HG03378 (cell line): ENCODE data around the gene ZNF154.

Experiments used
- ATAC-seq: cut with Tn5 transposase; IDR thresholded peaks from one replicate; pipeline ENCODE4 v1.9.1; 2021; ENCODE audit warnings: mild to moderate bottlenecking, moderate library complexity; ENCODE audit not compliant: unreplicated experiment

Gene ZNF154

DNA sequence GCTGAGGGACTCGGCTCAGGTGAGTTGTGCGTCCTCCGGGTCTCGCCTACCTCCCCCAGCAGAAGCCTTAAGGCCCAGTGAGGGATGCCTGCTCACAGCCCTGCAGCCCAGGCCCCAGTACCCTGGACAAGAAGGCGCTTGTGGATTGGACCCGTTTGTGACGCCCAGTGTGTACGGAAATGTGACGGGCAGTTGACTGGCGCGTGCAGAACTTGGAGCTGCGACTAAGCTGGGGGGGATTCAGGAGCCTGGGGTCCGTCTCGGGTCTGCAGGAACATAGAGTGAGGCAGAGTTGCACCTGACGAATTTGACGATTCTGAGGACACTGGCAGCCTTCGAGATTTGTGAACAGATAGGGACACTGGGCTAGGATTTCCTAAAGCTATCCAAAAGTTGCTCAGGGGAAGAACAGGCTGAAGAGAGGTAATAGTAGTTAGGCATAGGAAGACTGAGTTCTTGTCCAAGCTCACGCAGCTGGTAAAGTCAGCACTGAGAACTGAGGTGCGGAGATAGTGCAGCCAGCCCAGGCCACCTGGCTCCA is 26.7 kb downstream of the ZNF154 start:
- no peak for ATAC-seq

DNA sequence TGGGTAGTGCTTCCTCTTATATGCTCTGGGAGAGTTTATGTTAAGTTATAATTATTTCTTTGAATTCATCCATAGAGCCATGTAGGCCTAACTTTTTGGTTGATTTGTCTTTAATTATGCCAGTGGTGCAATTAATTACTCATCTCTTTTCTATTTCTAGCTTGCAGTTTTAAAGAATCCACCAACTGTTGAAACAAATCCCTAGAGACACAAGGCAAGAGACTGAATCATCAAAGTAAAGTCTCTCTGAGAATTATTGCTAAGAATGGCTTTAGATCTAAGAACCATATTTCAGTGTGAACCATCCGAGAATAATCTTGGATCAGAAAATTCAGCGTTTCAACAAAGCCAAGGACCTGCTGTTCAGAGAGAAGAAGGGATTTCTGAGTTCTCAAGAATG is 33.1 kb downstream of the ZNF154 start:
- ATAC-seq, result no peak

DNA sequence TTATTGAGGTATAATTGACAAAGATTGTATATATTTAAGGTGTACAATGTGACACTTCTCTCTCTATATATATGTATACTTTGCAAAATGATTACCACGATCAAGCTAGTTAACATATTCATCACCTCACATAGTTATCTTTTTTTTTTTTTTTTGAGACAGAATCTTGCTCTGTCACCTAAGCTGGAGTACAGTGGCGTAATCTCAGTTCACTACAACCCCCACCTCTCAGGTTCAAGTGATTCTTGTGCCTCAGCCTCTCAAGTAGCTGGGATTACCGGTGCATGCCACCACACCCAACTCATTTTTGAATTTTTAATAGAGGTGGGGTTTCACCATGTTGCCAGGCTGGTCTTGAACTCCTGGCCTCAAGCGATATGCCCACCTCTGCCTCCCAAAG is 36.5 kb downstream of the ZNF154 start:
- no peak for ATAC-seq

DNA sequence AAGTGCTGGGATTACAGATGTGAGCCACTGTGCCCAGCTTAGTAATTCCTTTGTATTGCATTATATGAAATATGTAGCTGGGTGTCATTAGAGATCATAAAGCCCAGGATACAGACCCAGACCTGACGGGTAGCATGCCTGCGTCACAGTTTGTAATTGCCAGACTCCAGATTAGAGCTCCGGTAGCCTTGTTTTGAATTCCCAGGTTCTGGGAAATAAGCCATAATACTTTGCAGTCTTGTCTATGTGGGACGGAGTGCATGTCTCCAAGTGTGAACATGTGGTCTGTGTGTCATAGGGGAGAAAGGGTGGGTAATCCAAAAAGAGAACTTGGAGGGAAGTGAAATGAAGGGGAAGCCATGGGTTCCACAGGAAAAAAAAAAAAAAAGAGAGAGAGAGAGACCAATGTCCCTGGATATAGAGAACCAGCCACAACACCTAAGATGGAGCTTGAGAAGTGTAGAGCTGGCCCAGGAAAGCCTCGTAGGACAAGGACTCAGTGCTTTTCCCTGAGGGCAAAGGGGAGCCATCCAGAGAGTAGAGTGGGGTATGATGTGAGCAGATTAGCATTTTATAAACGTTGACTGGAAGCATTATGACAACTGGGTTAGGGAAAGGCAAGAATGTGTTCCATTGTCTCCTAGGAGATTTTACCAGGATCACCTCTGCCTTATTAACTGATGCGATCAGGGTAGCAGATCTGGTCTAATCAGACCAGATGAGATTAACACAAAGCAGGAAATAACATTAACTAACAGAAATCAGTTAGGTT is 37.7 kb downstream of the ZNF154 start:
- ATAC-seq, result no peak

DNA sequence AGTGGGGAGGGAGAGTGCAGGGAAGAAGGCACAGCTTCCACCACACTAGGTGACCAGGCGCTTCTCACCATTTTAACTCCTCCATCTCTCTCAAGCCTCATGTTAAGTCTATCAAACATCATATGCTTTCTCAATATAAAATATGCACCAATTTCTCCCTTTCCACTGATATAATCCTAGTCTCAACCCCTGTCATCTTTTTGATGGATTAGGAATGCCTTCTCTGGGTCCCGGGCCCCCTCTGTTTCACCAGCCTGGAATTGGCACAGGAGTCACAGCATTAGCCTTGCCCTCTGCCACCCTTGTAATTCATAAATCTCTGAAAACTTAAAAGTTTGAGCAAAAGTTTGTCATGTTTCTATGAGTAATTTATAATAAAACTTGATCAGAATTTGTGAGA is 40.4 kb downstream of the ZNF154 start, which contains the start of gene ZSCAN4:
Gene ZSCAN4 (plus strand): TSS at position 301 of the 400 bp plus-strand sequence. CDS start 7,211 bp downstream, outside the sequence.
- no peak for ATAC-seq

DNA sequence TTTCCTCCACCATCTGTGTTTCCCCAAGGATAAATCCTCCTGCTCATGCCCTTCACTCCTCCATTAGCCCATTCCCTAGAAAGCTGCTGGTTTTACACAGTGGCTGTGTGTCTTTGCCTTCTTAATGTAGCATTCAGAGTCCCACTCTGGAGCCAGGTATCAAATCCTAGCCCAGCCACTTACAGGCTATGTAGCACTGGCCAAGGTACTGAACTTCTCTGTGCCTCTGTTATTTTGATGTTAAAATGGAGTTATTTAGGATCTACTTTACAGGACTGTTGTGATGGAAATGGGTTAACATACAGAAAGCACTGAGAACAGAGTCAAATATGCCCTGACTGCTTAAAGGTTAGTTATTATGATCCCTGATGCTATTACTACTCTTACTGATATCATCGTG is 41.8 kb downstream of the ZNF154 start:
- no peak for ATAC-seq

DNA sequence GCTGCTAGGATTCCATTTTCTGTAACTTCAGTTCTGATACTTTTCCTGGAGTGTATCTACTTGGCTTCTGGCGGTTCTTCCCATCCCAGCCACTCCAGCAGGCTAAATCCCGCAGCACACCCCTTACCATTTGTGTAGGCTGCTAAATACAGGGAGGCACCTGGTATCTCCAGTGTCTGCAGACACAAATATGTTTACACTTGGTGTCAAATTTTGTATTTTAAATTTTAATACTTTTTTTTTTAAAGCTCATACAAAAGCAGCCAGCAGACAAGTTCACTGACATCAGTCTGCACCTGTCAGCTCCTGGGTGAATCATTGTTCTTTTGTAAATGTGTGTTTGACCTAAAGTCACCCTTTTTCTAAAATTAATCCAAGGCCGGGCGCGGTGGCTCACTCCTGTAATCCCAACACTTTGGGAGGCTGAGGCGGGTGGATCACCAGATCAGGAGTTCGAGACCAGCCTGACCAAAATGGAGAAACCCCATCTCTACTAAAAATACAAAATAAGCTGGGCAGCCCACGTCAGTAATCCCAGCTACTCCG is 43.7 kb downstream of the ZNF154 start:
- no peak for ATAC-seq

DNA sequence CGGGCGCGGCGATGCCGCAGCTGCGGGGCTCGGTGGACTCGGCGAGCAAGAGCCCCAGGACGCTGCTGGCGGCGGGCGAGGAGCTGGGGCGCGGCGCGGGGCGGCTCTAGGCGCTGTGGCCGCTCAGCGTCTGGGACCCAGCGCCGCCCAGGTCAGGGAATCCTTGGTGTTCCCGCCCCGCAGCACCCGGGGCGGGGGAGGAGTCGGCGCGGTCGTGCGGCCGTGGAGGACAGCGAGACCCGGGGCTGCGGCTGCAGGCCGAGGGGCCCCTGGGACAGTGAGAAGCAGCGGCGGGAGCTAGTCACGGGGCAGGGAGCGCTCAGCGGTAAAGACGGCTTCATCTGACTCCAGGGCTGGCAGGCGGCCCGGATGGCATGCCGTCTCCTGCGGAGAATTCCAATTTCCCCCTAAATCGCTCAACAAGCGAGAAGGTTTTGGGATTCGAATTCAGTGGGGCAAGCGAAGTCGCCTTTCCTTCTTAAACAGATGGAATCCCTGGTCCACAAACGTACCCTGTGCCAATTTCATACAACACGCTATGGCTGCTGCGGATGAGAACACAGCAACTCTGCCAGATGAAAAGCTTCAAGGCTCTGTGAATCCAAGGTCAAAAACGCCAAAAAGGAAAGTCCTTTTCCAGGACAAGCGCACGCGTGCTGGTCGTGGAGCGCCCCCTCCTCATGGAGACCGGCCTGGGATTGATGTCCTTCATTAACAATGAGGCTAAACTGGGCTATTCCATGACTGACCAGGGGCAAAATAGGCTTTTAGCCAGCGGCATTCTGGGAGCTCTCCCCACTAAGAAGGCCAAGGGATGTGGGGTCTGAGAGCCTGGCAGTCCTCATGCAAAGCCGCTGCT is 44.5 kb downstream of the ZNF154 start:
- ATAC-seq, result no peak

DNA sequence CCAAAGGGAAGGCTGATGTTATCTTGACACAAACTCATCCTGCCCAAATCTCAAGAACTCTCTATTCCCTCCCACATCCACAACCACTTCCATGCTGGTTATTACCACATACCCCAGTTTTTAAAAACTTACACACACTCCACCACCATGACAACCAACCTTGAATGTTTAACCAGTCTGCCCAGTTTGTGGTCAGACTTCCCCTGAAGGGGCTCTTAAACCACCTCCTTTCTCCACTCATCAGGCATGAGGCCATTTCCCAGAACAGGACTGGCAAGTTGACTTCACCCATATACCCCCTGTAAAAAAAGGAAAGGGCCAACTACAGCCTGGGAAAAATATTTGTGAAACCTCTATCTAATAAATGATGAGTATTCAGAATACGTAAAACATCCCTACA is 52.7 kb downstream of the ZNF154 start:
- no peak for ATAC-seq

DNA sequence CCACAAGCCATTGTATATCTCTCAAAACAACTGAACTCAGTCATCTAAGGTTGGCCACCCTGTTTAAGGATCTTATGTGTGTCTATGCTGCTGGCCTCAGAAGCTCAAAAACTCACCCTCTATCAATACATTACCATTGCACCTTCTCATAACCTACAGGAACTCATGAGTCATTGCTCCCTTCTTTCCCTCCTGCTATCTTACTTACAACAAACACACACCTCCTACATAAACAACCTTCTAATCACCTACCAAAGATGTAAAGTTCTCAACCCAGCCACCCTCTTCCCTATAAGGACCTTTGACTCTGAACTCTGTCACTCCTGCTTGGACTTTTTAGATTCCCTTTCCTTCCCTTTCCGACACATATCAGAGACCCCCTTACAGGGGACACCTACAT is 53.6 kb downstream of the ZNF154 start:
- ATAC-seq, result no peak

DNA sequence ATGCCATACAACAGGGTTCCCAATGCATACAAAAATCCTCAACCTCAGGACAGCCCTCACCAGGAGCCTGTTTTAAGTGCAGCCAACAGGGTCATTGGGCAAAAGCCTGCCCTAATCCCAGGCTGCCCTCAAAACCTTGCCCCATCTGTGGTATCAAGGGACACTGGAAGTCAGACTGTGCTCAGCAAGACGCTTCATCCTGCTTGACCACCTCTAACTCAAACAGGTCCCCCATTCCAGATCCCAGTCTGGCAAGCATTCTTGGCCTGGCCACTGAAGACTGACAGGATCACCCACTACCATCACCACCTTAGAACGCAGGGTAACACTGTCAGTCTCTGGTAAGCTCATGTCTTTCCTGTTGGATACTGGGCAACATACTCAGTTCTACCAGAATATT is 55.3 kb downstream of the ZNF154 start:
- ATAC-seq, result no peak

DNA sequence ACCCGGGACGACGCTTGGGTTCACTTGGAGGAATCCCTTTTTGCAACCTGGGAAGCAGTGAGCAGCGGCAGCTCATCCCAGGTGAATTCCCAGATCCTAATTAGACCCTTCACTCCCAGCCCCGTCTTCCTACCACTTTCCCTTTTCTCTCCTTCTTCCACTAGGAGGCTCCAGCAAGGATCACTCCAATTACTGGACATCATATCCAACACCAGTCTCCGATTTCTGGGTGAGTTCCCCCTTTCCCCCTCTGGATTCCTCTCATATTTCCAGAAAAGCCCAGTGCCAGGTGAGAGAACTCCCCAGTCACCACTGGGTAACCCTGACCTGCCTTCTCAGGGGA is 57.4 kb downstream of the ZNF154 start:
- ATAC-seq, result no peak

DNA sequence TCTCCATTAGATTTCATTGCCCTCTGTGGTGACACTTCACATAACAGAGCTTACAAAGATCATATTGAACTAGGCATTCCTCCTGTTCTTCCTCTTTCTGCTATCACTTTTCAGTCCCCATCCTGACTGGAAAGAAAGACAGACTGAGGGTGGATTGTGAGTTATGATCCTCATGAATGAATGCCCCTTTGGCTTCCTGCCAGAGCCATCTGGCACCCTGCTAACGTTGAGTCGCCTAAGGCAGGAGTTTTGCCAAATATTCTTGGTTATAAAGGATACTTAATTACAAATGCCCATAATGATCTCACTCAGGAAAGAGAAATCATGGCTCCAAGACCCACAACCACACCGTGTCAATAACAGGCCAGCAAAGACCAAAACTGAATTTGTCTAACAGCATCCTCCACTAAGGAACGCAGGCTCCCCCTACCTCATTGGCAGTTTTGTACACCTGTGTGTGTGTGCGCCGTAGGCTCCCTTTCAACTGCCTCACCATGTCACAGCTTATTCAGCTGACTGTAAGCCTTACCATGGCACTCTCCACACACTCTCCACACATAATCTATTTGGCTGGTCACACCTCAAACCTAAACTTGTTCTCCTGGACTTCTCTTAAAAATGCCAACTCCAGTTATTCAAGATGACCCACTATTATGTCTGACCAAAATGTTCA is 60.5 kb downstream of the ZNF154 start:
- ATAC-seq, result no peak
